ENCODE results near the gene SPATS2L.

GRCh38 chr2:200483729-200484198 is 177.3 kb downstream of the SPATS2L start:
- TF ChIP-seq POLR2A (IDR thresholded peaks at IDR 0.05; ENCODE audit: extremely low read depth, insufficient read length) (no peak), CTCF (IDR thresholded peaks at IDR 0.05; ENCODE audit: low read depth, low read length) (peak; percentile 62)
